Measurements from ENCODE around the gene UBE2C. TPM values are rescaled to one million over a fixed set of nuclear protein-coding genes. Genes with fewer than 3 reads are reported as not detected.

UBE2C gene
- total RNA-seq, 1 donor from 2014 or later: 1.4 TPM

- TF ChIP-seq CTCF (IDR thresholded peaks at IDR 0.05): no peak
- Histone ChIP-seq H3K27ac (no peak overlapping the region), H3K27me3 (no peaks in the 10 kb centered on the region), H3K4me1 (no peaks in the 10 kb centered on the region), H3K36me3 (peaks cover 65% of the 10 kb centered on the region), H3K9me3 (no peaks in the 10 kb centered on the region), H3K4me3 (no peak overlapping the region)
- intact Hi-C loops (cut with DNase I): no loop called here
- DNase-seq: no peak
- peak; percentile 13 for ATAC-seq
These were observed 10.6 kb upstream of the UBE2C start for GRCh38 chr20:45801851-45802250.

DNA sequence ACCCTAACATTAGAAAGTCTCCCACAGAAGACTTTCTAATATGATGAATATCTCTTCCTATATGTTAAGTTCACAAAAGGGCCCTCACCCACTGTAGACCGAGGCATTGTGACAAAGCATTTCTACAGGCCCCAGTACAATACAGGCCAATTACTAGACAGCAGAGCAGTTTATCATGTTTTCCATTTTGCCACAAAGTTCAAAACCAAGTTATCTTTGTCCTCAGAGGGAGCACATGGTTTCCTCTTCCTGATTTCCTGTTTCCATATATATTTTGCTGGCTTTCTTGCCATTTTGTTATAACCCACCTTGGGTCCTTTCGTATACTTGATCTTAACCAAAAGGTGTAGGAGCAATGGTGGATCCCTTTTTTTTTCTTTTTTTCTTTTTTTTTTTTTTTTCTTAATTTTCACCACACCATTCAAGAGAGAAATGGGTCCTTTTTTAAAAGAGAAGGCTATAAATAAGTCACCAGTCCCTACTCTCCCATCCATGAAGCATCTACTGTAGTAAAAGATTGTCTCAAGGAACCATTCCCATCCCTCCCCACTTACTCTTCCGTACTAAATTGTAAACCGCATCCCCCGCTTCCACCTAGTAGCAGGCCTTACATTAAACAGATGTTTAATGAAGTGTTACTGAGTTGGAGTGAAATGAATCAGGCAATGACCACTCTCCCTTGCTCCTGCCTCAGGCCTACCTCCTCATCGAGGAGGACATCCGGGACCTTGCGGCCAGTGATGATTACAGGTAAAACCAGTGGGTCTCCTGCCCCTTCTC lies 2.1 kb upstream of the UBE2C start:
- no peak for DNase-seq
- peaks cover 7% of the 10 kb centered on the region for H3K4me1 ChIP-seq
- H3K9me3 ChIP-seq: no peaks in the 10 kb centered on the region
- TF ChIP-seq CTCF (IDR thresholded peaks at IDR 0.05): no peak
- intact Hi-C loops (cut with DNase I): no loop called here
- H3K36me3 ChIP-seq: peaks cover 63% of the 10 kb centered on the region
- H3K4me3 ChIP-seq: no peak overlapping the region
- no peak for ATAC-seq
- no peaks in the 10 kb centered on the region for H3K27me3 ChIP-seq
- H3K27ac ChIP-seq: no peak overlapping the region

GRCh38 chr20:45813006-45813340 lies 529 bp downstream of the UBE2C start:
- H3K4me3 ChIP-seq: peak overlapping the region; percentile 53
- peaks cover 37% of the 10 kb centered on the region for H3K36me3 ChIP-seq
- no peak for ATAC-seq
- H3K4me1 ChIP-seq: peaks cover 7% of the 10 kb centered on the region
- no peak for DNase-seq
- intact Hi-C loops (cut with DNase I): no loop called here
- no peaks in the 10 kb centered on the region for H3K9me3 ChIP-seq
- no peaks in the 10 kb centered on the region for H3K27me3 ChIP-seq
- no peak overlapping the region for H3K27ac ChIP-seq
- no peak for TF ChIP-seq CTCF (IDR thresholded peaks at IDR 0.05)

DNA sequence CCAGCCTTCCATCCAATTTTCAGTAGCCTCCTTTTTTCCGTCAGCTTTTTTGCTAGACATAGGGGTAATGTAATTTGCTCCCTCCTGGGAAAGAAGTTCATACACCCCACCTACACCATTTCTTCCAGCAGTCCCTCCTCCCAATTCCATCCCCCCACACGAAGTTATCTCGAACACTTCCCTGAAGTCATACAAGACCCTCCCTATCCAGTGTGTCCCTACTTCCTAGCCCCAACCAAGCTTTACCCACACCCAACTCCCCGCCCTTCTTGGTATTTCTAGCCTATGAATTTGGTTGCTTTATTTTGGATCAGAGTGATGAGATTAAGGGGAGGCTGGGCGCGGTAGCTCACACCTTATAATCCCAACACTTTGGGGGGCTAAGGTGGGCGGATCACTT lies 1.0 kb downstream of the UBE2C start:
- Histone ChIP-seq H3K36me3 (peaks cover 32% of the 10 kb centered on the region), H3K9me3 (no peaks in the 10 kb centered on the region), H3K4me1 (peaks cover 11% of the 10 kb centered on the region), H3K4me3 (no peak overlapping the region), H3K27ac (no peak overlapping the region), H3K27me3 (no peaks in the 10 kb centered on the region)
- ATAC-seq (no peak), DNase-seq (no peak)
- intact Hi-C loops (cut with DNase I): no loop called here
- no peak for TF ChIP-seq CTCF (IDR thresholded peaks at IDR 0.05)

DNA sequence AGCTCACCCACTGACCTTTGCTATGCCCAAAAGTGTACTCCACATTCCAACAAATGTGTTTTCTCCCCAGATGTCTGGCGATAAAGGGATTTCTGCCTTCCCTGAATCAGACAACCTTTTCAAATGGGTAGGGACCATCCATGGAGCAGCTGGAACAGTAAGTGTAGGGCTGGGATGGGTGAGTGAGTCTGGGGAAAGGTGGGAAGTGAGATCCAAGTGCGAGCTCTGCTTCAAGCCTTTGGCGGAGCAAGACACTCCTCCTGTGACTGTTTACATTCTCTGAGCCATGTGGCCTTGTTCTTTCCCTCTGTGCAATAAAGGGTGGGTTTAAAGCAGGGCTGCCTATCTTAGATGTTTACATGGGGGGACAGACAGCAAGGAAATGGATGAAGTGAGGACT lies 1.9 kb downstream of the UBE2C start:
- Histone ChIP-seq H3K27me3 (no peaks in the 10 kb centered on the region), H3K36me3 (peaks cover 24% of the 10 kb centered on the region), H3K27ac (no peak overlapping the region), H3K4me1 (peaks cover 11% of the 10 kb centered on the region), H3K4me3 (no peak overlapping the region), H3K9me3 (no peaks in the 10 kb centered on the region)
- DNase-seq: no peak
- no peak for ATAC-seq
- TF ChIP-seq CTCF (IDR thresholded peaks at IDR 0.05): no peak
- intact Hi-C loops (cut with DNase I): no loop called here

DNA sequence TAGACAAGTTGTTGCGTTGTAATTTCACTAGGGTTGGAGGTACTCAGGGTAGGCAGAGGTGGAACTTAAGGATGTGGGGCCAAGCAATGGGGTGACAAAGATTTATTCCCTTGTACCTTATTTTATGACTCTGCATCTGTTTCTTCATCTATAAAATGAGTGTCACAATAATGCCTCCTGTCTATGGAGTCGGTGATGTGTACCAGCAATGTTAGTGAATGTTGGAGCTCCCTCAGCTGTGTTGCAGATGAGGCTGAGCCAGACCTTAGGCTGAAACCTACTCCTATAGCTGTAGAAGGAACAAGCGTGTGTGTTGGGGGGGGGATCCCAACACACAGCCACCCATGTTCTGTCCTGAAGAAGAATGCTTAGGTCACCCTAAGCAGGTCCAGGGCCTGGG lies 4.5 kb downstream of the UBE2C start:
- intact Hi-C loops (cut with DNase I): no loop called here
- no peak for DNase-seq
- H3K27ac ChIP-seq: no peak overlapping the region
- H3K27me3 ChIP-seq: peaks cover 9% of the 10 kb centered on the region
- H3K4me3 ChIP-seq: no peak overlapping the region
- no peak for ATAC-seq
- no peak for TF ChIP-seq CTCF (IDR thresholded peaks at IDR 0.05)
- H3K9me3 ChIP-seq: no peaks in the 10 kb centered on the region
- peaks cover 11% of the 10 kb centered on the region for H3K4me1 ChIP-seq
- no peaks in the 10 kb centered on the region for H3K36me3 ChIP-seq

All from upper lobe of right lung (tissue), 1 donor.